GM19099 (cell line): Measurements from ENCODE around the gene SEPTIN10.

Source experiments
- POLR2A ChIP-seq: IDR thresholded peaks from 3 replicates; pipeline ENCODE4 v1.6.1; 2011; ENCODE audit warnings: low read depth; ENCODE audit not compliant: insufficient read length; ENCODE audit errors: extremely low read depth

Gene SEPTIN10

DNA sequence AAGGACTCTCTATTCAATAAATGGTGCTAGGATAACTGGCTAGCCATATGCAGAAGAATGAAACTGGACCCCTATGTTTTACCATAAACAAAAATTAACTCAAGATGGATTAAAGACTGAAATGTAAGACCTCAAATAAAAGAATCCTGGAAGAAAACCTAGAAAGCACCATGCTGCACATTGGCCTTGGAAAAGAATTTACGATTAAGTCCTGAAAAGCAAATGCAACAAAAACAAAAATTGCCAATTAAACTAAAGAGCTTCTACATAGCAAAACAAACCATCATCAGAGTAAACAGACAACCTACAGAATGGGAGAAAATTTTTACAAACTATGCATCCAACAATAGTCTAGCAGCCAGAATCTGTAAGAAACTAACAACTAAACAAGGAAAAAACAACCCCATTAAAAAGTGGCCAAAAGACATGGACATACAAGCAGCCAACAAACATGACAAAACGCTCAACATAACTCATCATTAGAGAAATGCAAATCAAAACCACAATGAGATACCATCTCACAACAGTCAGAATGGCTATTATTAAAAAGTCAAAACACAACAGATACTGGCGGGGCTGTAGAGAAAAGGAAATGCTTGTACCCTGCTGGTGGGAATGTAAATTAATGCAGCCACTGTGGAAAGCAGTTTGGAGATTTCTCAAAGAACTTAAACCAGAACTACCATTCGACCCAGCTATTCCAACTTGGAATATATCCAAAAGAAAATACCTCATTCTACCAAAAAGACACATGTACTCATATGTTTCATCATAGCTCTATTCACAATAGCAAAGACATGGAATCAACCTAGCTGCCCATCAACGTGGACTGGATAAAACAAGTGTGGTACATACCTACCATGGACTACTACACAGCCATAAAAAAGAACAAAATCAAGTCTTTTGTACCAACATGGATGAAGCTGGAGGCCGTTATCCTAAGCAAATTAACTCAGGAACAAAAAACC lies 30.6 kb downstream of the SEPTIN10 start:
- no peak for TF ChIP-seq POLR2A

DNA sequence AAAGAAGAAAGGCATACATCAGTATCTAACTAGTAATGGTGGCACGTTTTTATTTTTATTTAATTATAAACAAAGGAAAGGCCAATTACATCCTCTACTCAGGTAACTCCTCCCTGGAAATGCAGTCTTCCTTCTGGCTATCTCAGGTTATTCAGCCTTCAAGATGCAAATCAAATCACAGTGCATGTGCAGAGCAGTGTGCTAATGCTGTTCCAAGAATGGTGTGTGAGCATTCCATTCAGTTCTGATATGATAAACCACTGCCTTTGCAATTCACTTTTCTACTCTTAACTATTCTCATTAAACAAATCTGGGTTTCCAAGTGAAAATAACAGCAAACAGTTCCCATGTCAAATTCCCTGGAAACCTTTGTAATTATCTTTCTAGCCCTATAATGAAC lies 38.4 kb downstream of the SEPTIN10 start:
- no peak for TF ChIP-seq POLR2A

DNA sequence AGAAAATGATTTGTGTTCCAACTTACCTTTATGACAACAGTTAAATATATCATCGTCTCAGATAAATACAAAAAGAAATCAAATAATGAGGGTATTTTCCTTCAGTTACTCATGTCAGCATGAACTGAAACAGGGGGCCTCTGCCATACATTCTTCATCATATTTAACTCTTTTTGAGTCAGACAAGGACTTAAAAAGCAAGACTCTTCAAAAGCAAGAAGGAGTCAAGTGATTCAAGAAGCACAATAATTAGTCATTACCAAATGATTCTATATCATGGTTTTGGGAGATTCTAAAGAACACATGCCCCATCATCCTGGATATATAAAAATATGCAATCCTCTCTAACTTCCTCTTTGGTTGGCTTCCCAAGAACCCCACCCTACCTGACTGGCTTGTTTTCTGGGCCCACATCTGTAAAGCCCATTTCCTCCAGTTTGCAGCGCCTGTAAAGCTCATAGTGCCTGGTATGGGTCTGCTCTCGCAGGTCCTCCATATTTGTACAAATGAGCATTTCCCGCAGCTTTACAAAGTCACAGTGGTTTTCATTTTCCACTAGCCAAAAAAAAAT lies 49.7 kb downstream of the SEPTIN10 start:
- no peak for TF ChIP-seq POLR2A

DNA sequence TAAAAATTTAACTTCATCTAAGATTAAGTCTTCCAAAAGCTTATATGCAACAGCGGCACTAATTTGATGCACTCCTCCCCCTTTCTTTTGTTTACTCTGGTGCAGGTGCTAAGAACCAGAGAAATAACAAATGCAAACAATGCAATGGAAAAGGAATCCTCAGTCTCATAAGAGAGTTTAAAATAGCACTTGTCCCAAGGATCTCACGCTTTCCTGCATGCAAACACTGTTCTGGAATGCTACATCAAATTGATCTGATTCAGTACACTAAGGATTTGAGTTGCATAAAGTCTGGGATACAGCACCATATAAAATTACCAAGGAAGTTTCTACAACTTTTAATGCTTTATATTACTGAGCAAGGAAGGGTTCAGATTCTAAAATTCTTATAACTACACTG lies 50.5 kb downstream of the SEPTIN10 start:
- no peak for TF ChIP-seq POLR2A

DNA sequence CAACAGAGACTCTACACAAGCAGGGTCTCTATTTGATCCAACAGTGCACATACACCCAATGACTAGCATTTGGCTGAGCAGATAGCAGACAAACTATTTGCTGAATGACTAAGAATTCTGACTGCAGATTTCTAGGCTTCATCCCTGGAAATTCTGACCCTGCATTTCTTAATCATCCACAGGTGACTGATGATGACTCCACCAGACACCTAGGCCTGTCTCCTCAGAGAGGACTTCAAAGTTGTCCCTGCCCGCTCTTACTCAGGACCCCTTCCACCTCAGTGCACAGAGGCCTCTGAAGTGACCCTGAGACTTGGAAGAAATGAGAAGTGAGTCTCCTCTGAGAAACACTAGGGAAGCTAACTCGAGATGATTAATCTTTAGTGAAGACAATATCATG lies 51.3 kb downstream of the SEPTIN10 start:
- no peak for TF ChIP-seq POLR2A

DNA sequence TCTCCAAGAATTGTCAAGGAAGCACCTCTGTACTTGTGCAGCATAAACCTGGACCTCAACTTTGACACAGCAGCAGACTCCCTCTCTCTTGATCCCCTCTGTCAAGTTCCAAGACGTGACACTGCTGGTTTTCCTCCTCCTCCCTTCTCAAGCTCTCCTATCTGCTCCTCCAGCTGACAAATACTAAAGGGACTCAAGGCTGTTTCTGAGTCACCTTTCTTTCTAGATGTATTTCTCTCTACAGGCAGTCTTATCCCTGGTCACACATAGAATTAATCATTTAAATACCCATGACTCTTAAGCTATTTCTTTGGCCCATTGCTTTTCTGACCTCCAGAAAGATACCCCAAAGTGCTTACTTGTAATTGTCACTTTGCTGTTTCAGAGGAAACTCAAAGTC lies 53.5 kb downstream of the SEPTIN10 start:
- no peak for TF ChIP-seq POLR2A

DNA sequence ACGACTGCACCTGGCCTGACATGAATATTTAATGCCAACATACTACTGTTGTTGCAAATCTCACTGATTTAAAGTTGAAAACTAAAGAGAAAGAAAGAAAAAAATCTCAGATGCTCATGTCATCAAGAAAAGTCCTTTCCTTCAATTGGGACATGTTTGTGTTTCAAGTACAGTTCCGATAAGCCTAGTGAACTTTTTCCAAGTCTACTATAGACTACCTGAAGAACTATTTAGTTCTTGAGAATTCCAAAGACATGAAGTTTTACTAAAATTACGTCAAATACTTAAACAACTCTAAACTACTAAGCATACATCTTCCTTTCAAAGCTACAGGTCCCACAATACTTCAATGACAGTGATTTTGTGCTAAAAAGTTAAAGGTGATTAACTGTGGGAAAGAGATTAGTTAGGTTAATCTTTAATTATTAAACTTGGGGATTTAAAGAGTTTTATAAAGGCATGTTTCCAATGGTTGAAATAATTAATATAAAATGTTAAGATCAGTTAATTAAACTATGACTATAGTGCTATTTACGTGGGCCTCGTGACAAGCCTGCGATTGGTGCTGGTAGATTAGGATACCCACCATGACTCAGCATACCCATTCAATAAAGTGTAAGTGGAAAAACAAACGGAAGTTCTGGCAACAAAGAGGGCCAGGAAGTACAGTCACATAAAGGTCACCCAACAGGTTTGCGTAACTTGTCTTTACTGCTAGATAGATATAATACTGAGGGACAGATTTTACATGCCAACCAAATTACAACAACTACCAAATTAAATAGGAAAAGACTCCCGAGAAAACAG lies 55.5 kb downstream of the SEPTIN10 start:
- TF ChIP-seq POLR2A: no peak

DNA sequence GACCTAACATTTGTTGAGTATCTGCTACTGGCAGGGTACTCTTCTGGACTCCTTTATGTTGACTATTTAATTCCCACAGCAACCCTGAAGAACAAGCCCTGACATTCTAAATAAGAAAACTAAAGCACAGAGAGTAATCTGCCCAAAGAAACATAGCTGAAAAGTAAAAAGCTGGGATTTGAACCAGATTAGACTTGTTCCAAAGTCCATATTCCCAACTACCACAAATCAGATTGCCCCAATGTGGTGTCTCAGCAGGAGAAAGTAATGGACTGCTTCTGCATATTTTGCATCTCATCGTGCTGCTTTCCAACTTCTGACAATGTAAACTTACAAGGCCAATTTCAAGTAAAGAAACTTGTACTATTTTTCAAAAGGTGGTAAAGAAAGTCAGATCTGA lies 56.5 kb downstream of the SEPTIN10 start:
- no peak for TF ChIP-seq POLR2A

DNA sequence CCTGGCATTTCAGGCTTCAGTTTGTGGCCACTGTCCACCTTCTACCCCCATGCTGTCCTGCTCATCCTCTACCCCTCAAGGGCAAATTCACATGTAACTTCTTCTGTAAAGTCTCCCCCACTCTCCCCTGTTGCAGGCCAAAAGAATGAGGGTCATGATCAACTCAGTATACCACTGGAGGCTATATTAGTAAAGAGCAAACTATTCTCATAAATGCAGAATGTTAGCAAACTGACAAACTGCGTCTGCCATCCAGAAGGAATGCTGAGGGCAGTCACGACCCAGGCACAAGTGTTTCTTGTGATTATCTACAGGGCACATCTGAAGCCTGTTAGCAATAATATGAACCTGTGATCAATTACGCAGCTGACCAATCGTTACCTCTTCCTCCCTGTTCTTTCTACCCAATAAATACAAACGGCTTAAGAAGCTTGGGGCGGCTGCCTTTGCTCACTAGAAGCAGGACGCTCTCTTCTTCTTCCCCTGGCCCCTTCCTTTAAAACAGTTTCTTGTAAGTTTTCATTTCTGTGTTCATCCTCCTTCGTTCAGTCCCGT lies 58.3 kb downstream of the SEPTIN10 start:
- TF ChIP-seq POLR2A: no peak

DNA sequence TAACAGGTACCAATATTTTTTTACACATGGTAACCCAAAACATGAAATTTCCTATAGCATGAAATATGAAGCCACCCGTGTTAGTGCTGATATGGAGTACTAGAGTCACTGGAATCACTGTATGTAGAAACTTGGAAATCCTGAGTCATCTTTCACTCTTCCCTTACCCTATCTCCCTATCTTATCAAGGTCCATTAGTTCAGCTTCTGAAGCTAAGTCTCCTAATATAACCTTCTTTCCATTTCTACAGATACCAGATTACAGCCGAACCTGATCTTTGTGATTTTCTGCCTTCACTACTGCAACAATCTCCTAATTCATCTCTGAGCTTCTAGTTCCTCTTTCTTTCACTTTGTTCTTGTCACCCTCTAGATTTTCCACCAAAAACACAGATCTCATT lies 59.0 kb downstream of the SEPTIN10 start:
- TF ChIP-seq POLR2A: no peak

DNA sequence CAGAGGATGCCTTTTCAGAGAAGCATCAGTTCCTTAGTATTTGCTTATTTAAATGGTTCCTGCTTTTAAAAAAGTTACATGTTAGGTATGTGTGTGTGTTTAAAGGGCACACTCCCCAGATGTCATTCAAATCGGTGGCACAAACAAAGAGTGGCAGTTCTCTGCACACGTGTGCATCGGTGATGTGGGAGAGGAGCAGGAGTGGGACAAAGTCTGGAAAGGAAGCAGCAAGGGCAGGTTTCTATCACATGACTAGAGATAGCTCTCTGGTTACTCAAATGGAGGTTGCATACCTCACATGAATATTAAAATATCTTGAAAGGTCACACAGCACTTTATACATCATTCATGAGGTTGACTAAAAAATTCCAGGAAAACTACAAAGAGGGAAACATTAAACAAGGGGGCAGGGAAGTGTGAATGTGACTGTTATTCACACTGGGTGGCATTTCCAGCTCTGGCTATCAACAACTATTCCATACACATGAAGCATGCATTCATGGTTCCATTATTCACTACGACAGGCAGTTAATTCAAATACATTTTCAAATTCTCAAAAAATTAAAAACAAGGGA lies 64.7 kb downstream of the SEPTIN10 start:
- no peak for TF ChIP-seq POLR2A

DNA sequence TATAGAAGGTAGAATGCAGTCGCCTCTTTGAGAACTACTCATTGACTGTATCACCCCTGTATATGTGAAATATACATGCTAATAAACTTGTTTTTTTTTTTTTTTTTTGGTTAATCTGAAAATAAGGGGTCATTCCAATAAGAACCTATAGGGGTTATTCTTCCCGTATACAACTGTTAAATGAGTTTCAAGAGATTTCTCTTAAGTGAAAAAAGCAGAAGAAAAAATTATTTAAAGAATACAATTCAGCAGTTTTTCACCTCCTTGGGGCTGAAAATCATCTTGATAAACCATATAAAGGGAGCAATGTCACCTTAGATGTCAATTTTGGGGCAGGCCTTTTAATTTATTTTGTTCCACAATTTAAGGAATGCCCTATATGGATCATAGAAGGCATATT lies 66.5 kb downstream of the SEPTIN10 start:
- no peak for TF ChIP-seq POLR2A

DNA sequence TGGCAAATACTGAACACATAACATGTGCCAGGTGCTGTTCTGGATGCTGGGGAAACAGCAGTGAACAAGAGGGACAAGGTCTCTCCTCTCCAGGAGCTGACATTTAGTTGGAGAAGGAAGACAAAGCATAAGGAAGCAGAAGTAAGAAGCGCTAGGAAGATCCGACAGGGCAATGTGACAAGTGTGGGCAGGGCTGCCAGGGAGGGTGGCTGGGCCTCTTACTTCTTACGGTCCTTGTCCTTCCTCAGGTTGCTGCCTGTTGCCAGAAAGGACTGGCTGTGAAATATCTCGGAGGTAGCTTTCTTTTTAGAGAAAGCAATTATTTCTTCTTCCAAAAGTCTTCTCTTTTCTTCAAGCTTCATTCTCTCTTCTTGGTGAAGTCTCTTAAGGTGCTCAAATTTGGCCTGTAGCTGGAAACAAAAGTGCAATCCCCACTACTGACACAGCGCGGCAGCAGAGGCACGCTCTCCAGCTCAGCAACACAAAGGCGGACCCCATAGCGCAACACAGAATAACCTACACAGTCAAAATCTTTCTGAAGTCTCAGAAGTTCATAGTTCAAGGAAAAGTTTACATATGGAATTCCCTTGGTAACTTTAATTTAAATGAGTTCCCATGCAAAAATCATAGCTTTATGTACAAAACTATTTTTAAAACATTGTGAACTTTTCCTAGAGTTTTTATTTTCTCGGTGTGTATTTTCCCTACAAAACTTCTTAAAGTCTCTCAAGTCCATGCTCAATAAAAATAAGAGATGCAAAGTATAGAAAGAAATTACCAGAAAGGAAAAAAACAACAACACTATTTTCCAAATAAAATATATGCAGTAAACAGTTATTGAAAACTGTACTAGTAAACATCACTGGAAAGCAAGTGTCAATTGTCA lies 67.7 kb downstream of the SEPTIN10 start:
- no peak for TF ChIP-seq POLR2A

DNA sequence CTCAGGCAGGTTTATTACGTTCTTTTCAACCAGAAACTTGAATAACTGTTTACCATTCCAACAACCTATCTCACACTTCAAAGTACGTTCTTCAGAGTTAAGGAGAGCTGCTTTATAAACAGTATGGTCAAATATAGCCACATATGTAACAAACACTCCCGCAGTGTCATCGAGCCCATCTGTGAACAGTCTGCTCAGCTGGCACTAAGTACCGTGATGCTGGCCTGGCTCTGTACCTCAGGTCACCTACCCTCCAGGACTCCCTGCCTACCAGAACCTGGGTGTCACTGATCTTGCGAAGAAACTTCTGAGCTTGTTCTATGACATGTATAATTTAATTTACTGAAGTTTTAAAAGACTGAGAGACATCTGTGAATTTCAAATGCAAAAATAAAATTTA lies 71.4 kb downstream of the SEPTIN10 start:
- no peak for TF ChIP-seq POLR2A
